ENCODE measurements around the gene ABL1.

The ABL1 gene

DNA sequence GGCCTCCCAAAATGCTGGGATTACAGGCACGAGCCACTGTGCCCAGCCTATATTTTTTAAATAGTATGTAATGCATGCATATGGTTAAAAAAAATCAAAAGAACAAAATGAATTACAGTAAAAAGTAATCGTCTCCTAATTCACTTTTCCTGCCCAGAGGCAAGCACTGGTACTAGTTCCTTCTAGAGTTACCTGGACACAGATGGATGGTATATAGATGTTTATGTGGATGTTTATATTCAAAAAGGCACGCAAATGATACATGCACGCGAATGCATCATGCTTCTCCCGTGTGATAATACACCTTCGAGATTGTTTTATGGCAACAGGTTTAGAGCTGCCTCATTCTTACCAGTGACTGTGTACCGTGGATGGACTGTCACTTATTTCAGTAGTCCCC lies 21.4 kb downstream of the ABL1 start:
- TF ChIP-seq, protein P1, sequence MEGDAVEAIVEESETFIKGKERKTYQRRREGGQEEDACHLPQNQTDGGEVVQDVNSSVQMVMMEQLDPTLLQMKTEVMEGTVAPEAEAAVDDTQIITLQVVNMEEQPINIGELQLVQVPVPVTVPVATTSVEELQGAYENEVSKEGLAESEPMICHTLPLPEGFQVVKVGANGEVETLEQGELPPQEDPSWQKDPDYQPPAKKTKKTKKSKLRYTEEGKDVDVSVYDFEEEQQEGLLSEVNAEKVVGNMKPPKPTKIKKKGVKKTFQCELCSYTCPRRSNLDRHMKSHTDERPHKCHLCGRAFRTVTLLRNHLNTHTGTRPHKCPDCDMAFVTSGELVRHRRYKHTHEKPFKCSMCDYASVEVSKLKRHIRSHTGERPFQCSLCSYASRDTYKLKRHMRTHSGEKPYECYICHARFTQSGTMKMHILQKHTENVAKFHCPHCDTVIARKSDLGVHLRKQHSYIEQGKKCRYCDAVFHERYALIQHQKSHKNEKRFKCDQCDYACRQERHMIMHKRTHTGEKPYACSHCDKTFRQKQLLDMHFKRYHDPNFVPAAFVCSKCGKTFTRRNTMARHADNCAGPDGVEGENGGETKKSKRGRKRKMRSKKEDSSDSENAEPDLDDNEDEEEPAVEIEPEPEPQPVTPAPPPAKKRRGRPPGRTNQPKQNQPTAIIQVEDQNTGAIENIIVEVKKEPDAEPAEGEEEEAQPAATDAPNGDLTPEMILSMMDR (conservative IDR thresholded peaks at IDR 0.05; ENCODE audit: low read depth, low read length), result no peak

DNA sequence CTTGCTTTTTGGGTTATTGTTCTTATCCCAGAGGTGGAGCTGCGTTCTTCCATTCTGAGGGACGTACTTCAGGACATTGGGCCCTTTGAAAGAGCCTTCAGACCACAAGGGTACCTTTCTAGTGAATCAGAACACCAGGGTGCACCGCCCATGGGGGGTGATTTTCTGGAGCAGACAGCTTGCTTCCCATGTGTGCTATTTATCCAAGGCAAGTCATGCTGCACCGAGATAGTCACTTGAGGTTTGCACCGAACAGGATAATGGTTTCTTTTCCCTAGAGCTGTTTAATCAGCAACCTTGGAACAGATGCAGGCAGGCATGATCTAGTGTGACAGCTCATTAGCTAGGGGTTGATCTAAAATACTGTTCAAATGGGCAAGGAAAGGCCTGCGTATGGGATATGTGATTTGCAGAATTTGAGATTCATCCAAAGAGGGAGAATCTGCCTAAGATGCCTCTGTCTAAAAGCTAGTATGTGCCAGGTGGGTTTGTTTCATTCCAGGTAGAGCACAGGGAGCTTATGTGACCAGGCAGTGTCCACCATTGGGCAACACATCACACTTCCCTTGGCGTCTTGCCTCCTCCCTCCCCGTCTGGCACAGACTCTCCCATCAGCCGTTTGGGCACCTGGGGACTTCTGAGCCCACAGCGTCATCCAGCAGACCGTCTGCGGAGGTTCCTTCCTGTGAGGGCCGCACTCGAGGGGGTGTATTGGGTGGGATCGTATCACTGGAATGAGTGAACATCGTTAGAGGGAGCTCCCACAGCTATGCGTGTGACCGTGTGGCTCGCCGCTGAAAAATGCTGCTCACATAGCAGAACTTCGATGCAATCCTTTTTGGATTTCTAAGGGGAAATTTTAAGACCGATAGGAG lies 23.0 kb downstream of the ABL1 start:
- H3K4me3 ChIP-seq (ENCODE audit: low read depth, low read length), result no peak overlapping the region
- TF ChIP-seq, protein P1 (conservative IDR thresholded peaks at IDR 0.05; ENCODE audit: low read depth, low read length), result no peak
- DNase-seq (ENCODE audit: low read depth), result peak; percentile 90

More for the DNA sequence above, 21.4 kb downstream of the ABL1 start:
- no peak for DNase-seq (ENCODE audit: low read depth)
- H3K4me3 ChIP-seq (ENCODE audit: low read depth, low read length), result no peak overlapping the region

DNA sequence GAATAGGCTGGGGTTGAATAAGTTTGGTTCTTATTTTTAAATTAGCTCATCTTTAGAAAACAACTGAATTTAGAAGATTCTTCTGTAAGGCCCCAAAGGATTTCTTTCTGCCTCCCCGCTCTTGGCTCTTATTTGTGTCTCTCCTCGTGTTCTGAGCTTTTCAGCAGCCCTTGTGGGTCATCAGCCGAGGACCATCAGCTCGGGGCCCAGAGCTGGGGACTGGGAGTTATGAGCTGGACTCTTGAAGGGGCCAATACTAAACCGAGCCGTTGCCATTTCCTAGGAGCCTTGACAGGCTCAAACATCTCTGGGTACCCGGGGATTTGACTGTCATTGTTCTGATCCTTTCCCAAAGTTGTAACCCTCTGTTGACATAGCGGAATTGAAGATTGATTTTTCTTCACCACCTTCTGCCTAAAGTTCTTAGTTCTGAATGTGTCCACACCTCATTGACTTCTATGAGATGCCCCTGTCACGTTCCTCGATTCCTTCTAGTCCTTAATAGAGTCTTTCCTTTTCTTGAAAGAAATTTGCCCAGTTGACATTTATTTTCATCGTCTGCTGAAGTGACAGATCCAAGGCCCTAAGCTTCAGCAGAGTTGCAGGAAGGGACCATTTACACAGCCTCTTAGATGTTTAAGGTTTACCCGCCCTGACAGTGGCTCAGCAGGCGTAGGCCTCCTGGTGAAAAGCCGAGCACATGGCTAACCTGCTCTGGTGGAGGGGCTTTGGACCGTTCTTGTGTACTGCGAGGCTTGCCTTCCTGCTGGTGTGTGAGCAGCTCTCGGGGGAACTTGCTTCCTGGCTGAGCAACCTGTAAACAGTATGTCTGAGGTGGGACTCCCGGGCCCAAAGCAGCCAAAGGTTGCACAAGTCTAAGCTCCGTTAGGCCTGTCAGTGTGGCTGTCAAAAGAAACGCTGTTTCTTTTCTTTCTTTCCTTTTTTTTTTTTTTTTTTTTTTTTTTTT lies 24.0 kb downstream of the ABL1 start:
- TF ChIP-seq, protein P1 (conservative IDR thresholded peaks at IDR 0.05; ENCODE audit: low read depth, low read length), result no peak
- H3K4me3 ChIP-seq (ENCODE audit: low read depth, low read length), result no peak overlapping the region
- peak; percentile 61 for DNase-seq (ENCODE audit: low read depth)

DNA sequence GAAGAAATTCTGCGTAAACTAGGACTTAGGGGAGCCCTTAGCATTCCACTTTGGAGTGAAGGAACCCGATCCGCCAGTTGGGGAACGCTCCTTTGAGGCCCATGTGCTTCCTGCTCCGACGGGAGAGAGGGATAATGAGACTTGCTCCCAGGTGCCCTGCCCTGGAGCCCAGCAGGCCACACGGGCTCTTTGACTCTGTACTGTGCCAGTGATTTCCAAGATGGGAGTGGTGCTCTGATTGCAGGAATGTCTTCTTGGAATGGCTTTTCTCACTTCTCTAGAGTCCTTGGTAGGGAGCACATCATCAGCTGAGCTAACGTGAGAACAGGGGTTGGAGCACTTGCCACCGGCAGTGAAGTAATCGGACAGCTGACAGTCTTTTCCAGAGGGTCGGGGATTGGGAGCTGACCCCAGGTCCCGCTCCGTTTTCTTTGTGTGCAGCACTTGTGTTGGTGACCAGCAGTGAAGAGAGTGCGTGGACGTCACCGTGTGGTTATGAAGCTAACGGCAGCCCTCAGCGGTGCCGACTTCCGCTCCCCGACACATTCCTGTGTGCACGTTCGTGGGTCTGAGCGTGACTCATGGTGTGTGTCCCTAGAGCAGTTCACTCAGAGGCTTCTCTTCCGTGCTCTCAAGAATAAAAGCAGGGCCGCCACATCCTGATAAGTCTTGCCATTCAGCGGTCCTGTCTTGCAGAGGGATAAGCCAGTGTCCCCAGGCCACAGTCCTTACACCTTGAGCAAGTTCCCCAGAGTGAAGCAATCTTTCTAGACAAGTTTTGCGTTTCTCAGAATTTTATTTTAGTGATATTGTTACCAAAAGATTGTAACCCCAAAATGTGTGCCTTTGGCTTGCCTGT lies 25.6 kb downstream of the ABL1 start:
- TF ChIP-seq, protein P1 (conservative IDR thresholded peaks at IDR 0.05; ENCODE audit: low read depth, low read length), result peak; percentile 50
- H3K4me3 ChIP-seq (ENCODE audit: low read depth, low read length), result no peak overlapping the region
- peak; percentile 97 for DNase-seq (ENCODE audit: low read depth)

DNA sequence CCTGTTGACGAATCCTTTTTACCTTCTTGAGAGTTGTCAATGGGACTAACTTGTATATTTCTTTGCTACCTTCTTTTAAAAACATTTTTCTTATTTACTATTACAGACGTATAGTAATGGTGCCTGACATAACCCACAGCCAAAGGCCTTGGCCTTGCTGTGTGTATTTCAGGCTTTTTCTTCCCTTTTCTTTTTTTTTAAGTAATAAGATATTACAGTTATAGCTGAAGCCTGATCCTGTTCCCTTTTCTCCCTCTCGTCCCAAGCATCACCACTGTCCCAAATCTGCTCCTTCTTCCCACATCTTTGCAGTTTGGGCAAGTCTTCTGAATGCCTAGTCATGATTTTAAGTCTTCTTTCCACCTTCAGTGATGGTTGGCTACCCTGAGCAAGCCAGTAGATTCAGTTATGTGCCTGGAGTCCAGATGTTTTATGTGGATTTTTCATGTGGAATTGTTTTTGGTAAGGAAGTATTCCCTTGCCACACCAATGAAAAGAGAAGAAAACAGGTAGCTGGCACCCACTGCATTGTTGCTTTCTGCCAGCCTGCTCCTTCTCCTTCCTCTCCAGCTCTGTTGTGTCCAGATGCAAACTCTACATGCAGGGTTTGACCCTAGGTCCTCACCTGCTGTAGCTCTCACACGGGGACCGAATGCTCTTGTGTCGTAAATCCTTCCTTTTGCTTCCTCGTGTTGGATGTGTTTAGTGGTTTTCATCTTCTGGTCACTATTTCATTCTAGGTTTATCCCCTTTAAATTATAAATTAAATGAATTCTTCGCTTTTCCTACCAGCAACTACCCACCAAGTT lies 26.5 kb downstream of the ABL1 start:
- TF ChIP-seq, protein P1 (conservative IDR thresholded peaks at IDR 0.05; ENCODE audit: low read depth, low read length), result no peak
- H3K4me3 ChIP-seq (ENCODE audit: low read depth, low read length), result no peak overlapping the region
- DNase-seq (ENCODE audit: low read depth), result no peak
